AML-193 (cell line): ENCODE results near the gene HIPK2.

Experiments
- DNase-seq, 2 experiments: peaks; one replicate each; lab custom pipeline; 2025; lab: John Stamatoyannopoulos, UW

Gene HIPK2

GRCh38 chr7:139696552-139696951, 81.2 kb downstream of the HIPK2 start:
- DNase-seq = no peak

GRCh38 chr7:139695588-139695987, 82.2 kb downstream of the HIPK2 start:
- DNase-seq = no peak

GRCh38 chr7:139695051-139695450, 82.7 kb downstream of the HIPK2 start:
- DNase-seq = no peak

- no peak for DNase-seq
Observed at GRCh38 chr7:139694389-139694676, 83.5 kb downstream of the HIPK2 start.

GRCh38 chr7:139693651-139694388, 84.0 kb downstream of the HIPK2 start:
- no peak for DNase-seq

- DNase-seq = no peak
Observed at GRCh38 chr7:139692723-139693122, 85.1 kb downstream of the HIPK2 start.

- DNase-seq = no peak
Observed at GRCh38 chr7:139691253-139691781, 86.5 kb downstream of the HIPK2 start.

GRCh38 chr7:139687980-139688632, 89.7 kb downstream of the HIPK2 start:
- no peak for DNase-seq

- no peak for DNase-seq
Observed at GRCh38 chr7:139687211-139687954, 90.4 kb downstream of the HIPK2 start.

GRCh38 chr7:139683137-139683921, 94.5 kb downstream of the HIPK2 start:
- DNase-seq = no peak

- DNase-seq = no peak
Observed at GRCh38 chr7:139682136-139683013, 95.4 kb downstream of the HIPK2 start.

- no peak for DNase-seq
Observed at GRCh38 chr7:139681812-139682135, 96.0 kb downstream of the HIPK2 start.

GRCh38 chr7:139681463-139681755, 96.4 kb downstream of the HIPK2 start:
- DNase-seq = no peak

- peak in 1 of 2 experiments; percentile 4 for DNase-seq
Observed at GRCh38 chr7:139680676-139681462, 96.9 kb downstream of the HIPK2 start.

GRCh38 chr7:139679731-139680594, 97.8 kb downstream of the HIPK2 start:
- DNase-seq = no peak

- DNase-seq = no peak
Observed at GRCh38 chr7:139676390-139676789, 101.4 kb downstream of the HIPK2 start.

- no peak for DNase-seq
Observed at GRCh38 chr7:139675127-139676125, 102.4 kb downstream of the HIPK2 start.

GRCh38 chr7:139674752-139675126, 103.1 kb downstream of the HIPK2 start:
- no peak for DNase-seq
